Measurements from ENCODE around the gene LTB4R2. TPM values are rescaled to one million over a fixed set of nuclear protein-coding genes. Genes with fewer than 3 reads are reported as not detected.
A peak's percentile ranks its signal among the peaks of the same experiment; 100 is the strongest.

LTB4R2 gene
- total and polyA plus RNA-seq, 7 donors: 0.08 to 2.3 (median 0.96) TPM

GRCh38 chr14:24315243-24315806 is 5.4 kb downstream of the LTB4R2 start:
- ATAC-seq (no peak), DNase-seq (no peak)
- intact Hi-C loops (cut with DNase I): no loop called here
- H3K36me3 ChIP-seq (ENCODE audit: insufficient read depth in 1 of 2, low read depth in 1 of 2): peaks cover 0 to 10% of the 10 kb centered on the region in 2 donors
- WGBS, 3 donors: 62 to 81% (median 76%) methylated on average over 10 of the region's 10 CpGs
- peaks cover 4% of the 10 kb centered on the region for H3K4me1 ChIP-seq
- H3K27ac ChIP-seq: peak overlapping the region; percentile 23
- no peaks in the 10 kb centered on the region for H3K9me3 ChIP-seq
- peaks cover 0 to 41% (median 9%) of the 10 kb centered on the region in 3 donors for H3K27me3 ChIP-seq (ENCODE audit: insufficient read depth in 3 of 3, low read length in 2 of 3)
- peak overlapping the region; percentile 34 for H3K4me3 ChIP-seq
- TF ChIP-seq, protein P1, sequence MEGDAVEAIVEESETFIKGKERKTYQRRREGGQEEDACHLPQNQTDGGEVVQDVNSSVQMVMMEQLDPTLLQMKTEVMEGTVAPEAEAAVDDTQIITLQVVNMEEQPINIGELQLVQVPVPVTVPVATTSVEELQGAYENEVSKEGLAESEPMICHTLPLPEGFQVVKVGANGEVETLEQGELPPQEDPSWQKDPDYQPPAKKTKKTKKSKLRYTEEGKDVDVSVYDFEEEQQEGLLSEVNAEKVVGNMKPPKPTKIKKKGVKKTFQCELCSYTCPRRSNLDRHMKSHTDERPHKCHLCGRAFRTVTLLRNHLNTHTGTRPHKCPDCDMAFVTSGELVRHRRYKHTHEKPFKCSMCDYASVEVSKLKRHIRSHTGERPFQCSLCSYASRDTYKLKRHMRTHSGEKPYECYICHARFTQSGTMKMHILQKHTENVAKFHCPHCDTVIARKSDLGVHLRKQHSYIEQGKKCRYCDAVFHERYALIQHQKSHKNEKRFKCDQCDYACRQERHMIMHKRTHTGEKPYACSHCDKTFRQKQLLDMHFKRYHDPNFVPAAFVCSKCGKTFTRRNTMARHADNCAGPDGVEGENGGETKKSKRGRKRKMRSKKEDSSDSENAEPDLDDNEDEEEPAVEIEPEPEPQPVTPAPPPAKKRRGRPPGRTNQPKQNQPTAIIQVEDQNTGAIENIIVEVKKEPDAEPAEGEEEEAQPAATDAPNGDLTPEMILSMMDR (IDR thresholded peaks at IDR 0.05): no peak

- peak; percentile 60 to 76 for DNase-seq
- intact Hi-C loops (cut with DNase I): no loop called here
These were observed 6.1 kb downstream of the LTB4R2 start for GRCh38 chr14:24315807-24316596.

DNA sequence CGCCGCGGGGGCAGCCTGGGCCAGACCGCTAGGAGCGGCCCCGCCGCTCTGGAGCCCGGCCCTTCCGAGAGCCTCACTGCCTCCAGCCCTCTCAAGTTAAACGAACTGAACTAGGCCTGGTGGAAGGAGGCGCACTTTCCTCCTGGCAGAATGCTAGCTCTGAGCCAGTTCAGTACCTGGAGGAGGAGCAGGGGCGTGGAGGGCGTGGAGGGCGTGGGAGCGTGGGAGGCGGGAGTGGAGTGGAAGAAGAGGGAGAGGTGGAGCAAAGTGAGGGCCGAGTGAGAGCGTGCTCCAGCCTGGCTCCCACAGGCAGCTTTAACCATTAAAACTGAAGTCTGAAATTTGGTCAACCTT is 6.6 kb downstream of the LTB4R2 start:
- H3K9me3 ChIP-seq: no peaks in the 10 kb centered on the region
- H3K4me3 ChIP-seq: peak overlapping the region; percentile 34
- peaks cover 0 to 13% of the 10 kb centered on the region in 2 donors for H3K36me3 ChIP-seq (ENCODE audit: insufficient read depth in 1 of 2, low read depth in 1 of 2)
- H3K27ac ChIP-seq: peak overlapping the region; percentile 38
- no peaks in the 10 kb centered on the region for H3K4me1 ChIP-seq
- 34 to 50% (median 43%) methylated on average over 15 to 18 of the region's 18 CpGs for WGBS, 3 donors
- H3K27me3 ChIP-seq (ENCODE audit: insufficient read depth in 3 of 3, low read length in 2 of 3): peaks cover 0 to 41% (median 9%) of the 10 kb centered on the region in 3 donors
- DNase-seq: no peak
- intact Hi-C loops (cut with DNase I): no loop called here
- TF ChIP-seq, protein P1 (IDR thresholded peaks at IDR 0.05): no peak
- peak in 2 of 4 donors; percentile 2 to 8 for ATAC-seq

More at GRCh38 chr14:24315807-24316596, 6.1 kb downstream of the LTB4R2 start:
- 25 to 30% (median 30%) methylated on average over 64 to 70 of the region's 70 CpGs for WGBS, 3 donors
- Histone ChIP-seq H3K27ac (peak overlapping the region; percentile 38), H3K4me1 (no peaks in the 10 kb centered on the region), H3K4me3 (peak overlapping the region; percentile 34), H3K27me3 (ENCODE audit: insufficient read depth in 3 of 3, low read length in 2 of 3) (peaks cover 0 to 41% (median 9%) of the 10 kb centered on the region in 3 donors), H3K36me3 (ENCODE audit: insufficient read depth in 1 of 2, low read depth in 1 of 2) (peaks cover 0 to 13% of the 10 kb centered on the region in 2 donors), H3K9me3 (no peaks in the 10 kb centered on the region)
- peak; percentile 65 to 75 (median 71) for ATAC-seq
- TF ChIP-seq, protein P1 (IDR thresholded peaks at IDR 0.05): peak; percentile 32

DNA sequence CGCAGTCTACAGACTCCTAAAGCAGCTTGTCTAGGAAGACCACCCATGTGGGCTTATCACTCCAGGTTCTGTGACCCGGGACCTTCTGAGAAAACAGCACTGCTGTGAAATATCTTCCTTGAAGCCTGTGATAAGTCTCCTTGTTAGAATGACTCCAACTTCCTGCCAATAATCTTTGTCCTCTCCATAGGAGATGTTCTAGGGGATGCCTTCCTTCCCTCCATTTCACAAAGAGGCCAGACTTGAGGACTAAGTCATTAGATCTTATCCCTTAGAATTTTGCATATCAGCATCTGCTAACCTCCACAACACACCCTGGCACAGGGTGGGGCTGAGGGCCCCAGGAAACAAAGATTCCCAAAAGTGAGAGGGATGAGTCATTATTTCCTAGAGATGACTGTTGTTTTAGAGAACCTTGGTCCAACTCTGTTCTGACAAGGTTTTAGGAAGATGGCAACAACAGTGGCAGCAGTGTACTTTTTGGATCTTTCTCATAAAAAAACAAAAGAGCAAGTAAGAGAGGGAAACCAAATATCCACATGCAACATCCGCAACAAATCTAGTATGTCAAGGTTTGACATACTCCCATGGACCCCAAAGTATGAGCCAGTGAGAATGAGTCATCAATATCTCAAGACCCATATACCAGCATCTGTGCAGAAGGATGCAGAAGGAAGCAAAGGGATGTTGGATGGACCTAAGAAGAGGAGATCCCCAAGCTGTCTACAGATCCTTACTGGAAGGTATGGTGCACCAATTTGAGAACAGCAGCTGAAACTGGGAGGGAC is 7.4 kb downstream of the LTB4R2 start:
- DNase-seq (no peak), ATAC-seq (no peak)
- Histone ChIP-seq H3K4me3 (no peak overlapping the region), H3K36me3 (ENCODE audit: insufficient read depth in 1 of 2, low read depth in 1 of 2) (peaks cover 0 to 13% of the 10 kb centered on the region in 2 donors), H3K27me3 (ENCODE audit: insufficient read depth in 3 of 3, low read length in 2 of 3) (peaks cover 0 to 41% (median 9%) of the 10 kb centered on the region in 3 donors), H3K4me1 (no peaks in the 10 kb centered on the region), H3K9me3 (no peaks in the 10 kb centered on the region), H3K27ac (no peak overlapping the region)
- TF ChIP-seq, protein P1 (IDR thresholded peaks at IDR 0.05): no peak
- WGBS, 3 donors: 82 to 92% (median 89%) methylated on average over 3 of the region's 3 CpGs
- intact Hi-C loops (cut with DNase I): no loop called here
